B cell (primary cell): ENCODE measurements around the gene GRK3.

Experiments used
- EZH2 ChIP-seq: IDR thresholded peaks from 2 replicates; pipeline ENCODE4 v1.6.1; 2012; ENCODE audit warnings: borderline replicate concordance, low read depth, mild to moderate bottlenecking, moderate library complexity, low read length; ENCODE audit not compliant: insufficient read depth, poor library complexity, severe bottlenecking
- TF ChIP-seq, protein P1 (sequence below): fragments of 200-600 bp; IDR thresholded peaks from one replicate; pipeline ENCODE4 v1.8.0; 2022; ENCODE audit warnings: antibody characterized with exemption, mild to moderate bottlenecking

- TF ChIP-seq, protein P1, sequence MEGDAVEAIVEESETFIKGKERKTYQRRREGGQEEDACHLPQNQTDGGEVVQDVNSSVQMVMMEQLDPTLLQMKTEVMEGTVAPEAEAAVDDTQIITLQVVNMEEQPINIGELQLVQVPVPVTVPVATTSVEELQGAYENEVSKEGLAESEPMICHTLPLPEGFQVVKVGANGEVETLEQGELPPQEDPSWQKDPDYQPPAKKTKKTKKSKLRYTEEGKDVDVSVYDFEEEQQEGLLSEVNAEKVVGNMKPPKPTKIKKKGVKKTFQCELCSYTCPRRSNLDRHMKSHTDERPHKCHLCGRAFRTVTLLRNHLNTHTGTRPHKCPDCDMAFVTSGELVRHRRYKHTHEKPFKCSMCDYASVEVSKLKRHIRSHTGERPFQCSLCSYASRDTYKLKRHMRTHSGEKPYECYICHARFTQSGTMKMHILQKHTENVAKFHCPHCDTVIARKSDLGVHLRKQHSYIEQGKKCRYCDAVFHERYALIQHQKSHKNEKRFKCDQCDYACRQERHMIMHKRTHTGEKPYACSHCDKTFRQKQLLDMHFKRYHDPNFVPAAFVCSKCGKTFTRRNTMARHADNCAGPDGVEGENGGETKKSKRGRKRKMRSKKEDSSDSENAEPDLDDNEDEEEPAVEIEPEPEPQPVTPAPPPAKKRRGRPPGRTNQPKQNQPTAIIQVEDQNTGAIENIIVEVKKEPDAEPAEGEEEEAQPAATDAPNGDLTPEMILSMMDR, result no peak
- TF ChIP-seq EZH2, result no peak
Observed at GRCh38 chr22:25745341-25746011, 181.0 kb downstream of the GRK3 start.
